HEK293 (cell line): ENCODE results near the gene PCTP.

Experiments used
- ATF2 ChIP-seq: fragments of 450-650 bp; formaldehyde crosslinking; IDR thresholded peaks from 2 replicates; pipeline ENCODE4 v1.5.1; 2016; ENCODE audit warnings: missing biosample characterization, missing genetic modification characterization, low read depth
- GLIS1 ChIP-seq: fragments of 450-650 bp; formaldehyde crosslinking; IDR thresholded peaks from 2 replicates; pipeline ENCODE4 v1.5.1; 2016; ENCODE audit warnings: missing biosample characterization, missing genetic modification characterization
- KLF16 ChIP-seq: fragments of 450-650 bp; formaldehyde crosslinking; IDR thresholded peaks from 2 replicates; pipeline ENCODE4 v1.5.1; 2017; ENCODE audit warnings: missing biosample characterization, missing genetic modification characterization
- PATZ1 ChIP-seq: fragments of 450-650 bp; formaldehyde crosslinking; IDR thresholded peaks from 2 replicates; pipeline ENCODE4 v1.5.1; 2016; ENCODE audit warnings: missing biosample characterization, missing genetic modification characterization
- PRDM1 ChIP-seq: fragments of 450-650 bp; formaldehyde crosslinking; IDR thresholded peaks from 2 replicates; pipeline ENCODE4; 2016; ENCODE audit warnings: missing biosample characterization, missing genetic modification characterization
- PRDM6 ChIP-seq: fragments of 450-650 bp; formaldehyde crosslinking; IDR thresholded peaks from 2 replicates; pipeline ENCODE4 v1.5.1; 2017; ENCODE audit warnings: missing biosample characterization, missing genetic modification characterization
- REST ChIP-seq: fragments of 450-650 bp; formaldehyde crosslinking; IDR thresholded peaks from 2 replicates; pipeline ENCODE4 v1.5.1; 2016; ENCODE audit warnings: missing biosample characterization, missing genetic modification characterization
- ZBTB21 ChIP-seq: fragments of 450-650 bp; formaldehyde crosslinking; IDR thresholded peaks from 2 replicates; pipeline ENCODE4 v1.5.1; 2017; ENCODE audit warnings: missing biosample characterization, missing genetic modification characterization
- ZBTB44 ChIP-seq: fragments of 450-650 bp; IDR thresholded peaks from 2 replicates; pipeline ENCODE4 v1.5.1; 2018; ENCODE audit warnings: missing biosample characterization, mild to moderate bottlenecking, missing genetic modification characterization
- ZBTB49 ChIP-seq: fragments of 450-650 bp; formaldehyde crosslinking; IDR thresholded peaks from 2 replicates; pipeline ENCODE4 v1.5.1; 2016; ENCODE audit warnings: missing biosample characterization, missing genetic modification characterization, low read depth
- ZIC2 ChIP-seq: fragments of 450-650 bp; formaldehyde crosslinking; IDR thresholded peaks from 2 replicates; pipeline ENCODE4 v1.5.1; 2016; ENCODE audit warnings: missing biosample characterization, missing genetic modification characterization
- ZNF10 ChIP-seq: fragments of 450-650 bp; formaldehyde crosslinking; IDR thresholded peaks from 2 replicates; pipeline ENCODE4 v1.5.1; 2017; ENCODE audit warnings: missing biosample characterization, missing genetic modification characterization
- ZNF24 ChIP-seq: fragments of 450-650 bp; formaldehyde crosslinking; IDR thresholded peaks from 2 replicates; pipeline ENCODE4 v1.5.1; 2016; ENCODE audit warnings: missing biosample characterization, missing genetic modification characterization
- ZNF37A ChIP-seq: fragments of 450-650 bp; IDR thresholded peaks from 2 replicates; pipeline ENCODE4 v1.5.1; 2018; ENCODE audit warnings: missing biosample characterization, missing genetic modification characterization
- ZNF398 ChIP-seq: fragments of 450-650 bp; formaldehyde crosslinking; IDR thresholded peaks from 2 replicates; pipeline ENCODE4 v1.5.1; 2017; ENCODE audit warnings: missing biosample characterization, missing genetic modification characterization
- ZNF423 ChIP-seq: fragments of 450-650 bp; formaldehyde crosslinking; IDR thresholded peaks from 2 replicates; pipeline ENCODE4 v1.5.1; 2016; ENCODE audit warnings: missing biosample characterization, missing genetic modification characterization
- ZNF600 ChIP-seq: fragments of 450-650 bp; formaldehyde crosslinking; IDR thresholded peaks from 2 replicates; pipeline ENCODE4 v1.5.1; 2016; ENCODE audit warnings: missing biosample characterization, missing genetic modification characterization
- ZNF623 ChIP-seq: fragments of 450-650 bp; formaldehyde crosslinking; IDR thresholded peaks from 2 replicates; pipeline ENCODE4 v1.5.1; 2016; ENCODE audit warnings: missing biosample characterization, missing genetic modification characterization
- ZNF830 ChIP-seq: fragments of 450-650 bp; IDR thresholded peaks from 2 replicates; pipeline ENCODE4 v1.5.0; 2018; ENCODE audit warnings: missing biosample characterization, missing genetic modification characterization, low read depth, mild to moderate bottlenecking, moderate library complexity
- ZNF843 ChIP-seq: fragments of 450-650 bp; formaldehyde crosslinking; IDR thresholded peaks from 2 replicates; pipeline ENCODE4 v1.5.1; 2016; ENCODE audit warnings: missing biosample characterization, missing genetic modification characterization
- ZSCAN30 ChIP-seq: fragments of 450-650 bp; IDR thresholded peaks from 2 replicates; pipeline ENCODE4 v1.5.1; 2018; ENCODE audit warnings: missing biosample characterization, mild to moderate bottlenecking, missing genetic modification characterization, moderate library complexity

The PCTP gene

GRCh38 chr17:55731586-55732250, 19.1 kb upstream of the PCTP start (continued):
- TF ChIP-seq ZNF37A (tag by site-specific recombination) (no peak), ZSCAN30 (tag by site-specific recombination) (peak; percentile 51; the same call in 1 of the 2 replicates), ZNF600 (tag by site-specific recombination) (peak; percentile 50; the same call in 1 of the 2 replicates), ZIC2 (peak; percentile 92), ZNF398 (tag by site-specific recombination) (no peak), PATZ1 (peak; percentile 43), ZNF24 (tag by site-specific recombination) (no peak), ZNF843 (tag by site-specific recombination) (peak; percentile 67; the same call in 1 of the 2 replicates), REST (tag by site-specific recombination) (peak; percentile 29; the same call in 1 of the 2 replicates), ZNF423 (tag by site-specific recombination) (peak; percentile 57; the same call in 1 of the 2 replicates), ZBTB44 (tag by site-specific recombination) (peak; percentile 21; the same call in 1 of the 2 replicates), GLIS1 (tag by site-specific recombination) (peak; percentile 13; the same call in 1 of the 2 replicates), KLF16 (tag by site-specific recombination) (0 out of 2 replicates have a peak, but pooled peaks have one; percentile 26), ATF2 (tag by site-specific recombination) (peak; percentile 86), ZNF623 (no peak), ZNF10 (tag by site-specific recombination) (0 out of 2 replicates have a peak, but pooled peaks have one; percentile 41), ZBTB21 (tag by site-specific recombination) (peak; percentile 70), ZNF830 (tag by site-specific recombination) (no peak), PRDM1 (peak; percentile 55; the same call in 1 of the 2 replicates), PRDM6 (peak; percentile 54; the same call in 1 of the 2 replicates), ZBTB49 (tag by site-specific recombination) (no peak)
